Panc1 (cell line): ENCODE measurements around the gene ACSS1. TPM values are rescaled to one million over a fixed set of nuclear protein-coding genes. Genes with fewer than 3 reads are reported as not detected.

Experiments
- ATAC-seq: fragments of 200-7000 bp; cut with Tn5 transposase; 2 replicates; pipeline ENCODE4 v1.9.1; 2020; ENCODE audit warnings: mild to moderate bottlenecking, moderate library complexity
- BruUV-seq: library from RNA; stranded (reverse); fragments of 400-500 nt; replicated peaks from 2 replicates; lab custom pipeline; 2021; lab: Mats Ljungman, UMichigan
- CTCF ChIA-PET: fragments of 300-600 bp; sonication (Branson Sonifier 250); formaldehyde crosslinking; loops from one replicate; lab custom pipeline; 2022; ENCODE audit warnings: antibody characterized with exemption; lab: Charles Lee
- POLR2A ChIA-PET: fragments of 300-600 bp; sonication (Branson Sonifier 250); formaldehyde crosslinking; loops from one replicate; lab custom pipeline; 2022; ENCODE audit warnings: antibody characterized with exemption; lab: Charles Lee
- DNase-seq: peaks from one replicate; pipeline ENCODE4 v3.0.0-alpha.2; 2010; ENCODE audit warnings: low read depth, low spot score
- H3K27ac ChIP-seq: 2 replicates; pipeline ENCODE4 v1.5.1; 2011; ENCODE audit warnings: mild to moderate bottlenecking, low read length, inconsistent platforms
- H3K27me3 ChIP-seq: fragments of 200-500 bp; sonication (Bioruptor generic); 2 replicates; pipeline ENCODE4 v1.6.0; 2014; ENCODE audit warnings: low read length, inconsistent platforms; ENCODE audit not compliant: control insufficient read depth, insufficient read depth
- H3K36me3 ChIP-seq: fragments of 200-500 bp; sonication (Bioruptor generic); 2 replicates; pipeline ENCODE4 v1.5.1; 2014; ENCODE audit warnings: inconsistent platforms, mild to moderate bottlenecking, low read length, moderate library complexity; ENCODE audit not compliant: control insufficient read depth, insufficient read depth
- H3K4me1 ChIP-seq: 2 replicates; pipeline ENCODE4 v1.5.1; 2011; ENCODE audit warnings: inconsistent platforms, mild to moderate bottlenecking, low read length, moderate library complexity; ENCODE audit not compliant: control insufficient read depth, insufficient read depth
- H3K4me3 ChIP-seq, 2 experiments: 2 replicates each; pipeline ENCODE4 v1.5.1; 2011 to 2012; ENCODE audit warnings: low read depth in 2 of 2, low read length in 2 of 2, mild to moderate bottlenecking in 2 of 2, inconsistent platforms in 1 of 2, moderate library complexity in 1 of 2
- H3K9me3 ChIP-seq: fragments of 200-500 bp; sonication (Bioruptor generic); 2 replicates; pipeline ENCODE4 v1.5.1; 2014; ENCODE audit warnings: low read depth, mild to moderate bottlenecking, inconsistent platforms, low read length, moderate library complexity; ENCODE audit not compliant: control insufficient read depth, insufficient read depth
- CTCF ChIP-seq: fragments of 450-650 bp; IDR thresholded peaks from 2 replicates; pipeline ENCODE4 v1.5.1; 2017; ENCODE audit warnings: mild to moderate bottlenecking
- POLR2AphosphoS5 ChIP-seq: IDR thresholded peaks from 2 replicates; pipeline ENCODE4 v1.6.1; 2012; ENCODE audit warnings: mild to moderate bottlenecking, low read depth, low read length, moderate library complexity
- SIN3A ChIP-seq: IDR thresholded peaks from 2 replicates; pipeline ENCODE4 v1.6.1; 2012; ENCODE audit warnings: low read depth, mild to moderate bottlenecking, low read length, moderate library complexity, borderline replicate concordance; ENCODE audit not compliant: insufficient read depth
- TCF7L2 ChIP-seq: IDR thresholded peaks from 2 replicates; pipeline ENCODE4 v1.6.1; 2011; ENCODE audit warnings: mild to moderate bottlenecking, low read depth, low read length, inconsistent platforms
- in situ Hi-C: cut with HindIII; loops from 2 replicates; pipeline ENCODE4 v1.10.0; 2016; ENCODE audit warnings: low sequenced_read_pairs, low pct_unique_long_range_greater_than_20kb
- intact Hi-C: fragments of 100-400 bp; cut with micrococcal nuclease; formaldehyde crosslinking; loops from one replicate; pipeline ENCODE4 v1.10.0; 2022; ENCODE audit not compliant: unreplicated experiment
- total RNA-seq: library from RNA; stranded (reverse); gene quantifications from one replicate; pipeline ENCODE4 v1.2.1, GENCODE V29; 2021; ENCODE audit not compliant: unreplicated experiment
- TF ChIP-seq, protein P1 (sequence below), 2 experiments: IDR thresholded peaks; 2 replicates each; pipeline ENCODE4 v1.6.1; 2011 to 2012; ENCODE audit warnings: low read depth in 2 of 2, control low read depth in 1 of 2, low read length in 1 of 2, mild to moderate bottlenecking in 1 of 2, moderate library complexity in 1 of 2; ENCODE audit not compliant: insufficient read depth in 1 of 2

The ACSS1 gene
- total RNA-seq, 1 experiment from 2014 or later = 32.2 TPM

DNA sequence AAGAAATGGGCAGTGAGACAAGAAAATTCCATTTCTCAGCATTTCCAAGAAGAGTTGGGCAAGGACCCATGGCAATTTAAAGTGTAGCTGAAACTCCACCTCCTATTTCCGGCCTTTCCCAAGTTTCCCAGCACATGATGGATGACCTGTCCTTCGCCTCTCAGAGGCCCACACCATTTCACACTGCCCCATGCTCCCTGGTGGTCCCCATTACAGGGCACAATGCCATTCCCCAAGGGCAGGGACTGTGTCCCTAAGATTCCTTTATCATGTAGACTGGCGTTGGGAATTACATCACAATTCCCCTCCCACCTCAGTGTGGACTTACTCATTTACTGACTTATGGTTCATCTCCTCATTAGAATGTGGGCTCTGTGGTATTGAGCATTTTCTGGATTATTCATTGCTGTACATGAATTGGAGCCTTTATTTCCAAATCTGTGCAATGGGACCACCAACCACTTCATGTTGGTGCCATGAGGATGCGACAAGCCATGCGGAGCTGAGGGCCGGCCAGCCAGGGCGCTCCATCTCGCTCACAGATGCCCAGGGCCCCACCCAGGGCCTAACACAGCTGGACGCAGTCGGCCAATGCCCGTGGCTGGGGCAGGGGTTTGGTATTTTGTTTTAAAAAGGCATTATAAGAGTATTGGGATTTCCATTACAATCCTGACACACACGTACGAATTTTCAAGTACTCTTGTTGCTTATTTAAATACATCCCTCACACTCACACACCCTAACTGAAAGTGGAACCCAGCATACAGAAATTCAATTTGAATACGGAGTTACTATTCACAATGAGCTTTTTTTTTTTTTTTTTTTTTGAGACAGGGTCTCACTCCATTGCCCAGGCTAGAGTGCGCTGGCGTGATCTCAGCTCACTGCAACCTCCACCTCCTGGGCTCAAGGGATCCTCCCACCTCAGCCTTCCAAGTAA, 5.4 kb downstream of the ACSS1 start:
- CTCF ChIA-PET = no interaction called here

GRCh38 chr20:25051386-25052155, 6.4 kb downstream of the ACSS1 start:
- ChIA-PET POLR2A (no interaction called here), CTCF (no interaction called here)
- no peak for ATAC-seq
- BruUV-seq = no TSS peak
- H3K4me3 ChIP-seq = no peak overlapping the region
- no peaks in the 10 kb centered on the region for H3K36me3 ChIP-seq
- H3K27me3 ChIP-seq = no peaks in the 10 kb centered on the region
- H3K4me1 ChIP-seq = peaks cover 24% of the 10 kb centered on the region
- H3K27ac ChIP-seq = no peak overlapping the region
- intact Hi-C loops = no loop called here
- DNase-seq = no peak
- TF ChIP-seq, protein P1, sequence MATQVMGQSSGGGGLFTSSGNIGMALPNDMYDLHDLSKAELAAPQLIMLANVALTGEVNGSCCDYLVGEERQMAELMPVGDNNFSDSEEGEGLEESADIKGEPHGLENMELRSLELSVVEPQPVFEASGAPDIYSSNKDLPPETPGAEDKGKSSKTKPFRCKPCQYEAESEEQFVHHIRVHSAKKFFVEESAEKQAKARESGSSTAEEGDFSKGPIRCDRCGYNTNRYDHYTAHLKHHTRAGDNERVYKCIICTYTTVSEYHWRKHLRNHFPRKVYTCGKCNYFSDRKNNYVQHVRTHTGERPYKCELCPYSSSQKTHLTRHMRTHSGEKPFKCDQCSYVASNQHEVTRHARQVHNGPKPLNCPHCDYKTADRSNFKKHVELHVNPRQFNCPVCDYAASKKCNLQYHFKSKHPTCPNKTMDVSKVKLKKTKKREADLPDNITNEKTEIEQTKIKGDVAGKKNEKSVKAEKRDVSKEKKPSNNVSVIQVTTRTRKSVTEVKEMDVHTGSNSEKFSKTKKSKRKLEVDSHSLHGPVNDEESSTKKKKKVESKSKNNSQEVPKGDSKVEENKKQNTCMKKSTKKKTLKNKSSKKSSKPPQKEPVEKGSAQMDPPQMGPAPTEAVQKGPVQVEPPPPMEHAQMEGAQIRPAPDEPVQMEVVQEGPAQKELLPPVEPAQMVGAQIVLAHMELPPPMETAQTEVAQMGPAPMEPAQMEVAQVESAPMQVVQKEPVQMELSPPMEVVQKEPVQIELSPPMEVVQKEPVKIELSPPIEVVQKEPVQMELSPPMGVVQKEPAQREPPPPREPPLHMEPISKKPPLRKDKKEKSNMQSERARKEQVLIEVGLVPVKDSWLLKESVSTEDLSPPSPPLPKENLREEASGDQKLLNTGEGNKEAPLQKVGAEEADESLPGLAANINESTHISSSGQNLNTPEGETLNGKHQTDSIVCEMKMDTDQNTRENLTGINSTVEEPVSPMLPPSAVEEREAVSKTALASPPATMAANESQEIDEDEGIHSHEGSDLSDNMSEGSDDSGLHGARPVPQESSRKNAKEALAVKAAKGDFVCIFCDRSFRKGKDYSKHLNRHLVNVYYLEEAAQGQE (IDR thresholded peaks at IDR 0.05; ENCODE audit: insufficient read depth in 1 of 2, low read depth in 2 of 2, low read length in 1 of 2) = no peak
- TF ChIP-seq CTCF = no peak
- TF ChIP-seq POLR2AphosphoS5 = no peak
- no peak for TF ChIP-seq SIN3A
- no peak for TF ChIP-seq TCF7L2
- no peaks in the 10 kb centered on the region for H3K9me3 ChIP-seq
- in situ Hi-C loops = no loop called here

More for the DNA sequence above, 5.4 kb downstream of the ACSS1 start:
- POLR2A ChIA-PET = no interaction called here
- H3K36me3 ChIP-seq = no peaks in the 10 kb centered on the region
- peaks cover 27% of the 10 kb centered on the region for H3K4me1 ChIP-seq
- intact Hi-C loops (no loop called here), in situ Hi-C loops (no loop called here)
- DNase-seq (no peak), ATAC-seq (no peak)
- no peaks in the 10 kb centered on the region for H3K27me3 ChIP-seq
- TF ChIP-seq, protein P1 (IDR thresholded peaks at IDR 0.05; ENCODE audit: insufficient read depth in 1 of 2, low read depth in 2 of 2, low read length in 1 of 2) = no peak
- TF ChIP-seq SIN3A (no peak), CTCF (no peak), TCF7L2 (no peak), POLR2AphosphoS5 (no peak)
- no TSS peak for BruUV-seq
- no peaks in the 10 kb centered on the region for H3K9me3 ChIP-seq
- no peak overlapping the region for H3K27ac ChIP-seq
- no peak overlapping the region for H3K4me3 ChIP-seq
